Kidney capillary endothelial cell (primary cell): ENCODE measurements around the gene ASCC1.

Experiments
- DNase-seq: peaks from one replicate; pipeline ENCODE4 v3.0.0-alpha.2; 2018; ENCODE audit warnings: low spot score

The ASCC1 gene

GRCh38 chr10:72065439-72066025, 150.5 kb downstream of the ASCC1 start:
- DNase-seq: no peak

DNA sequence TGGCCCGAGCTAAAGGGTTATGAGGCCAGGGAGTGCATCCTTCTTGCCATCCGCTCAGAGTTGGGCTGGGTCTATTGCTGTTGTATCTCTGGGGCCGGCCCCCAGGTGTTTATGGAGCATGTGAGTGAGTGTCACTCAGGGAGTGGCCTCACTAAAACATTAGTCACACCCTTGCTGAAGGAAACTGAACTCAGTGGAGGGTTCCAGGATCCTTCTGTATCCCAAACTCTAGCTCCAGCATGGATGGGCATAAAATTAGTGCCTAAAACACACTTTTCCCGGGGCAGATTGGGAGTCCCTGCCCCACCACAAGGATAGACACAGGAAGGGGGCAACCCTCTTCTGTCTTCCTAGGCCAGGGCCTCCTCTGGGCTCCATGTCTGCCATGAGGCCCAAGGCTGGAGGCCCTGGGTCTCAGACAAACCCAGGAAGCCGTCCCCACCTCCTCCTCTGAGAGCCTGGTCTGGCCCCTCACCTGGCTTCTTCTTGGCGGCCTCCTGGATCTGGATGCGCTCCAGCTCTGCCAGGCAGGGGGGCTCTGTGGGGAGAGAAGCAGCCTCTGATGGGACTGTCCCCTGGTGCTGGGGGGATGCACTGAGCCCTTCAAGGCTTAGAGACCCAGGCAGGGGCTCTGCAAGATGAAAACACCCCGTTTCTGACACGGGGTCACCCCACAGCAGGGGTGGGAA, 152.2 kb downstream of the ASCC1 start:
- no peak for DNase-seq

- DNase-seq: no peak
Observed at GRCh38 chr10:72062832-72063702, 153.0 kb downstream of the ASCC1 start.

- no peak for DNase-seq
Observed at GRCh38 chr10:72062382-72062781, 153.7 kb downstream of the ASCC1 start.

GRCh38 chr10:72061930-72062329, 154.1 kb downstream of the ASCC1 start:
- no peak for DNase-seq

- no peak for DNase-seq
Observed at GRCh38 chr10:72061491-72061890, 154.6 kb downstream of the ASCC1 start.

- no peak for DNase-seq
Observed at GRCh38 chr10:72059843-72060822, 155.9 kb downstream of the ASCC1 start.

- no peak for DNase-seq
Observed at GRCh38 chr10:72058989-72059842, 156.9 kb downstream of the ASCC1 start.

DNA sequence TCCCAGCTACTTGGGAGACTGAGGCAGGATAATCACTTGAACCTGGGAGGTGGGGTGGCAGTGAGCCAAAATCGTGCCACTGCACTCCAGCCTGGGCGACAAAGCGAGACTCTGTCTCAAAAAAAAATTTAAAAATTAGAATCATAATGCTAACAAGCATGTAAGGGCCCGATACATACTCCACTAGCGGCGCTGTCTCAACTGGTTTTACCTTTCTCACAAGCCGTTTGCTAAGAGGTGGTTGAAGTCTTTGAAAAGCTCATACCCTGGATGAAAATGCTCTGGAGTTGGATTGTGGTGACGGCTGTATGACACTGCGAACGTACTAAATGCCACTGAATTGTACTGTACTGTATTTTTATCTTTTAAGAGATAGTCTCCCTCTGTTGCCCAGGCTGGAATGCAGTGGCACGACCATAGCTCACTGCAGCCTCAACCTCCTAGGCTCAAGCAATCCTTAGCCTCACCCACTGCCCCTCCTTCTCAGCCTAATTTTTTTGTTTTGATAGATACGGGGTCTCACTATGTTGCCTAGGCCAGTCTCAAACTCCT, 157.7 kb downstream of the ASCC1 start:
- no peak for DNase-seq

- no peak for DNase-seq
Observed at GRCh38 chr10:72056932-72057751, 158.9 kb downstream of the ASCC1 start.

GRCh38 chr10:72056113-72056512, 160.0 kb downstream of the ASCC1 start:
- DNase-seq: no peak

GRCh38 chr10:72053690-72054089, 162.4 kb downstream of the ASCC1 start:
- DNase-seq: no peak

- no peak for DNase-seq
Observed at GRCh38 chr10:72050873-72051272, 165.2 kb downstream of the ASCC1 start.

DNA sequence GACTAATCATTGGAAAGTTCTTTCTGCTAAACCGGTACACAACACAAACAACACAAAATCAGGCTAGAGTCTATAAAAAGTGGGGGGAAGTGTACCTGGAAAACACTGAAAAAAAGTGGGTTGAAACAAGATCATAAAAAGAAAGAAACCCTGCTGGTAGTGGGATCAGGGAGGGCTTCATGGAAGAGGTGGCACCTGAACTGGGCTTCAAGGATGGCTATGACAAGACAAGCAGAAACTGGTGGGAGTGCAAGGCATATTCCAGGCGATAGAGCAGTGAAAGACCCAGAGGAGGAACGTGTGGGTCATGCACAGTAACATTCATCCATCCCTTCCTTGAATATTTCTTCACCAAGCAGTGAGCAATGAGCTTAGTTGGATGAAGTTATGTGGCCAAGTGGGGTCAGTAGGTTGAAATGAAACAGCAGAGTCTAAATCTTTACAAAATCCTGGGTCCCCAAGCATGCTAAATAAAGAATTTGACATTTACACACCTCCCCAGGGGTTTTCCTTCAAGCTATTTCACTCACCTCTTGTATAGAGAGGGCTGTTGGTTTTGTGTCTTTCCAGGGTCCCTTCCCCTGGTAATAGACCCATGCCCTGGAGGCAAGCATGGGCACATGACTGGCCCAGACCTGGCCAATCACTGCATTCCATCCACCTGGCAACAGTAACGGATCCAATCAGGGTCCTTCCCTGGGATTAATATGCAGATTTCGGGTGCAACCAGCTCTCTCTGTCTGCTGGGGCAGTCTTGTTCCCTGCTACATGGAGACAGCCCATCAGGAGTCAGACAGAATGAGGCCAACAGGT, 165.9 kb downstream of the ASCC1 start:
- DNase-seq: no peak

- DNase-seq: no peak
Observed at GRCh38 chr10:72049472-72049871, 166.6 kb downstream of the ASCC1 start.

- peak; percentile 92 for DNase-seq
Observed at GRCh38 chr10:72048450-72049124, 167.5 kb downstream of the ASCC1 start.
